Measurements from ENCODE around the gene SMIM28.

DNA sequence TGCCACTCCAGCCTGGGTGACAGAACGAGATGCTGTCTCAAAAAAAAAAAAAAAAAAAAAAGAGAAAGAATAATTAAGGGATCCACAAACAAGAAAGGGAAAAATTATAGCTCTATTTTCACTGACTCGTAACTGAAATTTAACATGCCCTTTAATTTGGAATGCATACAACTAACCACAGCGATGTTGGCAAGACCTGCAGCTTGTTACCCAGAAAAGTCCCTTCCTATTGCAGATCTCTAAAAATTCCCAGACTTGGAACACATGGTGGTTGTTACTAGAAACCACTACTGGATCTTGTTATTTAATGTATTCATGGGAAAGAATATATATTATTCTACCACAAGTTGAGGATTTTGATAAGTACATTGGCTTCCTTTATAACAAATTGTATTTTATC lies 27.8 kb upstream of the SMIM28 start:
- no peak for TF ChIP-seq POLR2A (IDR thresholded peaks at IDR 0.05)
- TF ChIP-seq, protein P1, sequence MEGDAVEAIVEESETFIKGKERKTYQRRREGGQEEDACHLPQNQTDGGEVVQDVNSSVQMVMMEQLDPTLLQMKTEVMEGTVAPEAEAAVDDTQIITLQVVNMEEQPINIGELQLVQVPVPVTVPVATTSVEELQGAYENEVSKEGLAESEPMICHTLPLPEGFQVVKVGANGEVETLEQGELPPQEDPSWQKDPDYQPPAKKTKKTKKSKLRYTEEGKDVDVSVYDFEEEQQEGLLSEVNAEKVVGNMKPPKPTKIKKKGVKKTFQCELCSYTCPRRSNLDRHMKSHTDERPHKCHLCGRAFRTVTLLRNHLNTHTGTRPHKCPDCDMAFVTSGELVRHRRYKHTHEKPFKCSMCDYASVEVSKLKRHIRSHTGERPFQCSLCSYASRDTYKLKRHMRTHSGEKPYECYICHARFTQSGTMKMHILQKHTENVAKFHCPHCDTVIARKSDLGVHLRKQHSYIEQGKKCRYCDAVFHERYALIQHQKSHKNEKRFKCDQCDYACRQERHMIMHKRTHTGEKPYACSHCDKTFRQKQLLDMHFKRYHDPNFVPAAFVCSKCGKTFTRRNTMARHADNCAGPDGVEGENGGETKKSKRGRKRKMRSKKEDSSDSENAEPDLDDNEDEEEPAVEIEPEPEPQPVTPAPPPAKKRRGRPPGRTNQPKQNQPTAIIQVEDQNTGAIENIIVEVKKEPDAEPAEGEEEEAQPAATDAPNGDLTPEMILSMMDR (IDR thresholded peaks at IDR 0.05): no peak
